SK-N-SH treated with all-trans-retinoic acid at 6 μM for 48 hours (cell line): ENCODE results near the gene NINJ2.

Experiments used
- ATAC-seq: fragments of 200-7000 bp; cut with Tn5 transposase; 3 replicates; pipeline ENCODE4 v1.9.1; 2020; ENCODE audit warnings: mild to moderate bottlenecking, moderate library complexity
- BACH2 ChIP-seq: fragments of 250-450 bp; sonication (Bioruptor Pico); IDR thresholded peaks from 2 replicates; pipeline ENCODE4 v1.9.0; 2021; ENCODE audit warnings: mild to moderate bottlenecking, borderline replicate concordance
- CREB5 ChIP-seq: fragments of 250-450 bp; sonication (Bioruptor Pico); IDR thresholded peaks from 2 replicates; pipeline ENCODE4 v1.5.1; 2020; ENCODE audit warnings: low read depth, mild to moderate bottlenecking, moderate library complexity
- CSDC2 ChIP-seq: fragments of 250-450 bp; sonication (Bioruptor Pico); IDR thresholded peaks from 2 replicates; pipeline ENCODE4 v1.5.0; 2020; ENCODE audit warnings: mild to moderate bottlenecking, moderate library complexity
- CSRNP3 ChIP-seq: fragments of 250-450 bp; sonication (Bioruptor Pico); IDR thresholded peaks from 2 replicates; pipeline ENCODE4 v1.5.1; 2021; ENCODE audit warnings: mild to moderate bottlenecking, moderate library complexity
- POU6F1 ChIP-seq: fragments of 250-450 bp; sonication (Bioruptor Pico); IDR thresholded peaks from 2 replicates; pipeline ENCODE4 v1.8.0; 2021; ENCODE audit warnings: low read depth, mild to moderate bottlenecking, moderate library complexity, borderline replicate concordance
- RARB ChIP-seq: fragments of 250-450 bp; sonication (Bioruptor Pico); IDR thresholded peaks from 2 replicates; pipeline ENCODE4 v1.8.0; 2021; ENCODE audit warnings: mild to moderate bottlenecking, moderate library complexity
- SNAI2 ChIP-seq: fragments of 250-450 bp; sonication (Bioruptor Pico); IDR thresholded peaks from 2 replicates; pipeline ENCODE4 v1.5.0; 2020; ENCODE audit warnings: mild to moderate bottlenecking, moderate library complexity
- TCF4 ChIP-seq: fragments of 250-450 bp; sonication (Bioruptor Pico); IDR thresholded peaks from 2 replicates; pipeline ENCODE4 v1.8.0; 2021; ENCODE audit warnings: mild to moderate bottlenecking, moderate library complexity, borderline replicate concordance
- TOX ChIP-seq: fragments of 250-450 bp; sonication (Bioruptor Pico); IDR thresholded peaks from 2 replicates; pipeline ENCODE4 v1.8.0; 2021; ENCODE audit warnings: mild to moderate bottlenecking, moderate library complexity, borderline replicate concordance
- TSHZ2 ChIP-seq: fragments of 250-450 bp; sonication (Bioruptor Pico); IDR thresholded peaks from 2 replicates; pipeline ENCODE4 v1.5.0; 2020; ENCODE audit warnings: mild to moderate bottlenecking, moderate library complexity
- ZC3H10 ChIP-seq: fragments of 250-450 bp; sonication (Bioruptor Pico); IDR thresholded peaks from 2 replicates; pipeline ENCODE4 v1.5.1; 2021; ENCODE audit warnings: mild to moderate bottlenecking, moderate library complexity
- ZFP3 ChIP-seq: fragments of 250-450 bp; sonication (Bioruptor Pico); IDR thresholded peaks from 2 replicates; pipeline ENCODE4 v1.5.0; 2020; ENCODE audit warnings: mild to moderate bottlenecking, moderate library complexity
- ZNF565 ChIP-seq: fragments of 450-650 bp; formaldehyde crosslinking; conservative IDR thresholded peaks from 2 replicates; pipeline ENCODE4 v1.5.0; 2020; ENCODE audit warnings: low read depth, mild to moderate bottlenecking, moderate library complexity
- ZNF70 ChIP-seq: fragments of 450-650 bp; formaldehyde crosslinking; IDR thresholded peaks from 2 replicates; pipeline ENCODE4 v1.5.0; 2020; ENCODE audit warnings: mild to moderate bottlenecking, moderate library complexity
- ZNF8 ChIP-seq: fragments of 450-650 bp; formaldehyde crosslinking; IDR thresholded peaks from 2 replicates; pipeline ENCODE4 v1.5.0; 2020; ENCODE audit warnings: mild to moderate bottlenecking, moderate library complexity

The NINJ2 gene

GRCh38 chr12:572532-572899 is 90.7 kb downstream of the NINJ2 start:
- ATAC-seq, result no peak
- TF ChIP-seq CREB5 (CRISPR knock-in tag) (no peak), CSDC2 (CRISPR knock-in tag) (no peak), CSRNP3 (no peak), ZFP3 (CRISPR knock-in tag) (no peak), RARB (CRISPR knock-in tag) (no peak), ZNF70 (CRISPR knock-in tag) (no peak), POU6F1 (CRISPR knock-in tag) (no peak), ZNF565 (CRISPR knock-in tag) (no peak), TCF4 (CRISPR knock-in tag) (no peak), TOX (CRISPR knock-in tag) (no peak), BACH2 (CRISPR knock-in tag) (no peak), ZNF8 (CRISPR knock-in tag) (no peak), SNAI2 (CRISPR knock-in tag) (no peak)

GRCh38 chr12:571795-572531 is 91.3 kb downstream of the NINJ2 start:
- no peak for ATAC-seq
- TF ChIP-seq ZC3H10 (CRISPR knock-in tag) (no peak), CSRNP3 (no peak), TSHZ2 (CRISPR knock-in tag) (no peak), ZNF70 (CRISPR knock-in tag) (no peak), CREB5 (CRISPR knock-in tag) (no peak), ZNF565 (CRISPR knock-in tag) (no peak), ZFP3 (CRISPR knock-in tag) (no peak), POU6F1 (CRISPR knock-in tag) (no peak)
